ENCODE measurements around the gene SUOX.
"Not testable (repeated sequence)": the region's sequence is repeated elsewhere in the genome, so short reads cannot be mapped to it uniquely, and the experiment has no call there.

Gene SUOX

GRCh38 chr12:55997535-55997859 lies 421 bp downstream of the SUOX start:
- H3K4me3 ChIP-seq (ENCODE audit: low read length): peak overlapping the region; percentile 84
- H4K8ac ChIP-seq (ENCODE audit: low read depth, low read length): no peak overlapping the region
- no peak overlapping the region for H3K4ac ChIP-seq (ENCODE audit: low read depth, low read length)
- no peak overlapping the region for H2BK5ac ChIP-seq (ENCODE audit: low read length)
- no peak overlapping the region for H4K5ac ChIP-seq (ENCODE audit: low read length)
- H3K4me1 ChIP-seq (ENCODE audit: control insufficient read depth, low read depth, low read length): no peaks in the 10 kb centered on the region
- H2AK5ac ChIP-seq (ENCODE audit: low read length): no peak overlapping the region
- H3K4me2 ChIP-seq (ENCODE audit: low read length): peak overlapping the region; percentile 41
- peaks cover 3% of the 10 kb centered on the region for H3K36me3 ChIP-seq (ENCODE audit: control insufficient read depth, insufficient read depth, low read length)
- H2BK120ac ChIP-seq (ENCODE audit: low read depth, low read length): no peak overlapping the region
- WGBS (ENCODE audit: extremely low coverage, insufficient coverage, low lambda C conversion rate): no CpG with 5 or more reads among the region's 5 CpGs
- no peak overlapping the region for H3K18ac ChIP-seq (ENCODE audit: low read length)
- no peaks in the 10 kb centered on the region for H3K79me1 ChIP-seq (ENCODE audit: low read length)
- H3K56ac ChIP-seq (ENCODE audit: low read length): peak overlapping the region; percentile 99
- no peaks in the 10 kb centered on the region for H3K79me2 ChIP-seq (ENCODE audit: control insufficient read depth, insufficient read depth, low read length)
- H2BK15ac ChIP-seq (replicated peaks; ENCODE audit: low read depth): no peak overlapping the region
- no peak overlapping the region for H3K23ac ChIP-seq (ENCODE audit: low read length)
- H3K27me3 ChIP-seq (ENCODE audit: insufficient read depth, low read length, poor library complexity): no peaks in the 10 kb centered on the region
- no peak overlapping the region for H3K27ac ChIP-seq (ENCODE audit: low read depth, low read length)
- H3K9ac ChIP-seq (ENCODE audit: low read length): peak overlapping the region; percentile 93
- no peak for DNase-seq

- not testable (repeated sequence) for H3K27ac ChIP-seq (ENCODE audit: low read depth, low read length); H3K79me2 ChIP-seq (ENCODE audit: control insufficient read depth, insufficient read depth, low read length); H2BK5ac ChIP-seq (ENCODE audit: low read length); H4K5ac ChIP-seq (ENCODE audit: low read length); H3K4me1 ChIP-seq (ENCODE audit: control insufficient read depth, low read depth, low read length); H3K36me3 ChIP-seq (ENCODE audit: control insufficient read depth, insufficient read depth, low read length); H3K56ac ChIP-seq (ENCODE audit: low read length); H2BK15ac ChIP-seq (replicated peaks; ENCODE audit: low read depth); H3K27me3 ChIP-seq (ENCODE audit: insufficient read depth, low read length, poor library complexity); H3K9ac ChIP-seq (ENCODE audit: low read length); H2BK120ac ChIP-seq (ENCODE audit: low read depth, low read length); H2AK5ac ChIP-seq (ENCODE audit: low read length); H4K8ac ChIP-seq (ENCODE audit: low read depth, low read length); H3K4me3 ChIP-seq (ENCODE audit: low read length); H3K18ac ChIP-seq (ENCODE audit: low read length); H3K23ac ChIP-seq (ENCODE audit: low read length); H3K79me1 ChIP-seq (ENCODE audit: low read length); H3K4ac ChIP-seq (ENCODE audit: low read depth, low read length); H3K4me2 ChIP-seq (ENCODE audit: low read length)
- WGBS (ENCODE audit: extremely low coverage, insufficient coverage, low lambda C conversion rate): no CpG with 5 or more reads among the region's 6 CpGs
- peak; percentile 33 for DNase-seq
These were observed 2.4 kb downstream of the SUOX start for GRCh38 chr12:55999522-55999921.

GRCh38 chr12:55999999-56000540 lies 3.0 kb downstream of the SUOX start:
- WGBS (ENCODE audit: extremely low coverage, insufficient coverage, low lambda C conversion rate): no CpG with 5 or more reads among the region's 33 CpGs
- H3K4me2 ChIP-seq (ENCODE audit: low read length); H2BK120ac ChIP-seq (ENCODE audit: low read depth, low read length); H3K4me1 ChIP-seq (ENCODE audit: control insufficient read depth, low read depth, low read length); H3K27ac ChIP-seq (ENCODE audit: low read depth, low read length); H4K5ac ChIP-seq (ENCODE audit: low read length); H2BK15ac ChIP-seq (replicated peaks; ENCODE audit: low read depth); H3K4ac ChIP-seq (ENCODE audit: low read depth, low read length); H3K4me3 ChIP-seq (ENCODE audit: low read length); H3K18ac ChIP-seq (ENCODE audit: low read length); H3K9ac ChIP-seq (ENCODE audit: low read length); H2AK5ac ChIP-seq (ENCODE audit: low read length); H3K27me3 ChIP-seq (ENCODE audit: insufficient read depth, low read length, poor library complexity); H3K79me1 ChIP-seq (ENCODE audit: low read length); H2BK5ac ChIP-seq (ENCODE audit: low read length); H3K23ac ChIP-seq (ENCODE audit: low read length); H4K8ac ChIP-seq (ENCODE audit: low read depth, low read length); DNase-seq; H3K56ac ChIP-seq (ENCODE audit: low read length); H3K79me2 ChIP-seq (ENCODE audit: control insufficient read depth, insufficient read depth, low read length); H3K36me3 ChIP-seq (ENCODE audit: control insufficient read depth, insufficient read depth, low read length): not testable (repeated sequence)

- Histone ChIP-seq H2BK5ac (ENCODE audit: low read length) (no peak overlapping the region), H3K4me1 (ENCODE audit: control insufficient read depth, low read depth, low read length) (no peaks in the 10 kb centered on the region), H3K79me2 (ENCODE audit: control insufficient read depth, insufficient read depth, low read length) (no peaks in the 10 kb centered on the region), H4K8ac (ENCODE audit: low read depth, low read length) (no peak overlapping the region), H3K79me1 (ENCODE audit: low read length) (no peaks in the 10 kb centered on the region), H3K36me3 (ENCODE audit: control insufficient read depth, insufficient read depth, low read length) (no peaks in the 10 kb centered on the region), H3K4me2 (ENCODE audit: low read length) (no peak overlapping the region), H3K56ac (ENCODE audit: low read length) (no peak overlapping the region), H4K5ac (ENCODE audit: low read length) (no peak overlapping the region), H2BK120ac (ENCODE audit: low read depth, low read length) (no peak overlapping the region), H3K4me3 (ENCODE audit: low read length) (no peak overlapping the region), H3K27ac (ENCODE audit: low read depth, low read length) (no peak overlapping the region), H2BK15ac (replicated peaks; ENCODE audit: low read depth) (no peak overlapping the region), H3K4ac (ENCODE audit: low read depth, low read length) (no peak overlapping the region), H3K18ac (ENCODE audit: low read length) (no peak overlapping the region), H3K9ac (ENCODE audit: low read length) (no peak overlapping the region), H2AK5ac (ENCODE audit: low read length) (no peak overlapping the region), H3K23ac (ENCODE audit: low read length) (no peak overlapping the region), H3K27me3 (ENCODE audit: insufficient read depth, low read length, poor library complexity) (no peaks in the 10 kb centered on the region)
- no peak for DNase-seq
- WGBS (ENCODE audit: extremely low coverage, insufficient coverage, low lambda C conversion rate): no CpG with 5 or more reads among the region's 7 CpGs
These were observed 4.5 kb downstream of the SUOX start for GRCh38 chr12:56001487-56002100.

- H2AK5ac ChIP-seq (ENCODE audit: low read length); H2BK120ac ChIP-seq (ENCODE audit: low read depth, low read length); H3K27ac ChIP-seq (ENCODE audit: low read depth, low read length); H3K4me1 ChIP-seq (ENCODE audit: control insufficient read depth, low read depth, low read length); DNase-seq; H3K79me1 ChIP-seq (ENCODE audit: low read length); H4K5ac ChIP-seq (ENCODE audit: low read length); H3K79me2 ChIP-seq (ENCODE audit: control insufficient read depth, insufficient read depth, low read length); H3K23ac ChIP-seq (ENCODE audit: low read length); H3K4ac ChIP-seq (ENCODE audit: low read depth, low read length); H3K56ac ChIP-seq (ENCODE audit: low read length); H3K4me2 ChIP-seq (ENCODE audit: low read length); H3K27me3 ChIP-seq (ENCODE audit: insufficient read depth, low read length, poor library complexity); H4K8ac ChIP-seq (ENCODE audit: low read depth, low read length); H3K4me3 ChIP-seq (ENCODE audit: low read length); H3K36me3 ChIP-seq (ENCODE audit: control insufficient read depth, insufficient read depth, low read length); H3K9ac ChIP-seq (ENCODE audit: low read length); H2BK5ac ChIP-seq (ENCODE audit: low read length); H2BK15ac ChIP-seq (replicated peaks; ENCODE audit: low read depth); H3K18ac ChIP-seq (ENCODE audit: low read length): not testable (repeated sequence)
- WGBS (ENCODE audit: extremely low coverage, insufficient coverage, low lambda C conversion rate): no CpG with 5 or more reads among the region's 5 CpGs
These were observed 6.3 kb downstream of the SUOX start for GRCh38 chr12:56003376-56003775.

GRCh38 chr12:56004211-56004610 lies 7.1 kb downstream of the SUOX start:
- Histone ChIP-seq H3K4ac (ENCODE audit: low read depth, low read length) (no peak overlapping the region), H3K56ac (ENCODE audit: low read length) (no peak overlapping the region), H2BK120ac (ENCODE audit: low read depth, low read length) (no peak overlapping the region), H3K36me3 (ENCODE audit: control insufficient read depth, insufficient read depth, low read length) (no peaks in the 10 kb centered on the region), H2AK5ac (ENCODE audit: low read length) (no peak overlapping the region), H3K4me2 (ENCODE audit: low read length) (no peak overlapping the region), H4K5ac (ENCODE audit: low read length) (no peak overlapping the region), H3K27me3 (ENCODE audit: insufficient read depth, low read length, poor library complexity) (no peaks in the 10 kb centered on the region), H3K4me3 (ENCODE audit: low read length) (no peak overlapping the region), H3K18ac (ENCODE audit: low read length) (no peak overlapping the region), H4K8ac (ENCODE audit: low read depth, low read length) (no peak overlapping the region), H2BK15ac (replicated peaks; ENCODE audit: low read depth) (no peak overlapping the region), H3K79me2 (ENCODE audit: control insufficient read depth, insufficient read depth, low read length) (no peaks in the 10 kb centered on the region), H3K23ac (ENCODE audit: low read length) (no peak overlapping the region), H3K4me1 (ENCODE audit: control insufficient read depth, low read depth, low read length) (no peaks in the 10 kb centered on the region), H3K27ac (ENCODE audit: low read depth, low read length) (no peak overlapping the region), H3K79me1 (ENCODE audit: low read length) (no peaks in the 10 kb centered on the region), H3K9ac (ENCODE audit: low read length) (no peak overlapping the region), H2BK5ac (ENCODE audit: low read length) (no peak overlapping the region)
- no peak for DNase-seq
- WGBS (ENCODE audit: extremely low coverage, insufficient coverage, low lambda C conversion rate): no CpG with 5 or more reads among the region's 10 CpGs
